H1 (cell line): ENCODE results near the gene GJC3. TPM values are rescaled to one million over a fixed set of nuclear protein-coding genes. Genes with fewer than 3 reads are reported as not detected.

Experiments
- CTCF ChIA-PET: fragments of 300-600 bp; sonication (Branson Sonifier 250); formaldehyde crosslinking; loops from one replicate; lab custom pipeline; 2021; ENCODE audit not compliant: partially characterized antibody; lab: Charles Lee
- POLR2A ChIA-PET: fragments of 300-600 bp; sonication (Branson Sonifier 250); formaldehyde crosslinking; loops from one replicate; lab custom pipeline; 2021; ENCODE audit warnings: inconsistent platforms; ENCODE audit not compliant: partially characterized antibody; lab: Charles Lee
- DNase-seq, 2 experiments: peaks; one replicate each; pipeline versions ENCODE4 v3.0.0 to v3.0.0-alpha.2; 2010 to 2022; ENCODE audit warnings: low spot score in 2 of 2, low read depth in 1 of 2, mixed read lengths in 1 of 2
- FAIRE-seq: peaks from 2 replicates; lab custom pipeline; 2011; peaks lifted over from hg19 to GRCh38; lab: Jason Lieb, UNC
- H2AFZ ChIP-seq: 2 replicates; pipeline ENCODE4 v1.8.1; 2012; ENCODE audit warnings: low read length, inconsistent platforms
- H2AK5ac ChIP-seq: 2 replicates; pipeline ENCODE4 v1.6.1; 2013; ENCODE audit warnings: low read depth, low read length
- H2BK120ac ChIP-seq: replicated peaks from 2 replicates; pipeline ENCODE3; 2013; ENCODE audit warnings: low read depth, low read length, inconsistent platforms
- H2BK12ac ChIP-seq: 2 replicates; pipeline ENCODE4 v1.6.1; 2013; ENCODE audit warnings: low read depth, low read length
- H2BK15ac ChIP-seq: 2 replicates; pipeline ENCODE4 v1.6.1; 2013; ENCODE audit warnings: low read length
- H2BK20ac ChIP-seq: 2 replicates; pipeline ENCODE4 v1.6.1; 2013; ENCODE audit warnings: low read length
- H2BK5ac ChIP-seq: 2 replicates; pipeline ENCODE4 v1.6.1; 2013; ENCODE audit warnings: low read depth, low read length
- H3K14ac ChIP-seq: 2 replicates; pipeline ENCODE4 v1.6.1; 2013; ENCODE audit warnings: inconsistent platforms; ENCODE audit not compliant: insufficient read length
- H3K18ac ChIP-seq: 2 replicates; pipeline ENCODE4 v1.6.1; 2013; ENCODE audit warnings: low read length; ENCODE audit errors: extremely low read depth
- H3K23ac ChIP-seq: 2 replicates; pipeline ENCODE4 v1.6.1; 2013; ENCODE audit warnings: inconsistent platforms; ENCODE audit not compliant: insufficient read length
- H3K23me2 ChIP-seq: 2 replicates; pipeline ENCODE4 v1.6.1; 2013; ENCODE audit warnings: low read depth, low read length
- H3K27ac ChIP-seq: 2 replicates; pipeline ENCODE4 v1.6.1; 2011; ENCODE audit warnings: low read depth, low read length, inconsistent platforms
- H3K27me3 ChIP-seq, 4 experiments: replicated peaks in 1 of 4; 1 replicate in 1 of 4; 2 replicates in 3 of 4; pipeline versions ENCODE4 v1.6.1 to v1.8.1; 2011 to 2013; ENCODE audit warnings: low read length in 3 of 4, mild to moderate bottlenecking in 3 of 4, inconsistent platforms in 2 of 4, mixed read lengths in 2 of 4, moderate library complexity in 1 of 4; ENCODE audit not compliant: control insufficient read depth in 3 of 4, insufficient read depth in 3 of 4; ENCODE audit errors: extremely low read depth in 1 of 4
- H3K36me3 ChIP-seq, 4 experiments: 2 replicates each; pipeline versions ENCODE4 v1.6.1 to v1.8.1; 2011 to 2013; ENCODE audit warnings: mild to moderate bottlenecking in 4 of 4, low read length in 3 of 4, moderate library complexity in 2 of 4, control low read depth in 1 of 4, inconsistent platforms in 1 of 4; ENCODE audit not compliant: insufficient read depth in 4 of 4, control insufficient read depth in 2 of 4
- H3K4ac ChIP-seq: replicated peaks from 2 replicates; pipeline ENCODE3; 2013; ENCODE audit warnings: low read length, low read depth, mixed read lengths, inconsistent platforms; ENCODE audit not compliant: insufficient read length
- H3K4me1 ChIP-seq, 4 experiments: replicated peaks in 1 of 4; 1 replicate in 1 of 4; 2 replicates in 3 of 4; pipeline versions ENCODE4 v1.6.1 to v1.8.1; 2011 to 2013; ENCODE audit warnings: low read length in 3 of 4, inconsistent platforms in 2 of 4, mixed read lengths in 1 of 4; ENCODE audit not compliant: insufficient read depth in 4 of 4, control insufficient read depth in 3 of 4
- H3K4me2 ChIP-seq, 2 experiments: 2 replicates each; pipeline versions ENCODE4 v1.6.1 to v1.8.1; 2011 to 2013; ENCODE audit warnings: low read depth in 2 of 2, low read length in 2 of 2, control low read depth in 1 of 2, inconsistent platforms in 1 of 2, mild to moderate bottlenecking in 1 of 2; ENCODE audit not compliant: insufficient read depth in 1 of 2
- H3K4me3 ChIP-seq, 4 experiments: fragments of 200-600, 300-600 bp in 1 of 4; sonication (generic), shearing (Covaris generic), sonication (Bioruptor Twin) in 1 of 4; 2 replicates each; pipeline versions ENCODE4 v1.5.1 to v1.8.1; 2011 to 2016; ENCODE audit warnings: low read length in 4 of 4, low read depth in 3 of 4, control low read depth in 2 of 4, inconsistent platforms in 2 of 4, mild to moderate bottlenecking in 2 of 4, mixed read lengths in 1 of 4, moderate library complexity in 1 of 4; ENCODE audit not compliant: insufficient read depth in 2 of 4; ENCODE audit errors: extremely low read depth in 1 of 4
- H3K56ac ChIP-seq: replicated peaks from 2 replicates; pipeline ENCODE3; 2013; ENCODE audit warnings: low read depth, mild to moderate bottlenecking, mixed read lengths, low read length, inconsistent platforms; ENCODE audit not compliant: insufficient read length
- H3K79me1 ChIP-seq: 2 replicates; pipeline ENCODE4 v1.6.1; 2013; ENCODE audit warnings: low read depth, low read length, control low read depth
- H3K79me2 ChIP-seq, 2 experiments: 2 replicates each; pipeline versions ENCODE4 v1.6.1 to v1.8.1; 2012 to 2013; ENCODE audit warnings: low read length in 2 of 2, mild to moderate bottlenecking in 2 of 2, inconsistent platforms in 1 of 2; ENCODE audit not compliant: insufficient read depth in 2 of 2, control insufficient read depth in 1 of 2
- H3K9ac ChIP-seq, 4 experiments: replicated peaks in 1 of 4; 1 replicate in 1 of 4; 2 replicates in 3 of 4; pipeline versions ENCODE4 v1.6.1 to v1.8.1; 2011 to 2013; ENCODE audit warnings: low read depth in 3 of 4, low read length in 3 of 4, control low read depth in 2 of 4, mild to moderate bottlenecking in 2 of 4, moderate library complexity in 2 of 4, inconsistent platforms in 1 of 4; ENCODE audit errors: extremely low read depth in 1 of 4
- H3K9me3 ChIP-seq, 2 experiments: 2 replicates each; pipeline versions ENCODE4 v1.6.1 to v1.8.1; 2012 to 2013; ENCODE audit warnings: mild to moderate bottlenecking in 2 of 2, moderate library complexity in 2 of 2, control low read depth in 1 of 2, inconsistent platforms in 1 of 2, low read depth in 1 of 2, low read length in 1 of 2, mixed read lengths in 1 of 2; ENCODE audit not compliant: insufficient read depth in 2 of 2
- H4K20me1 ChIP-seq, 2 experiments: replicated peaks in 1 of 2; 2 replicates each; pipeline versions ENCODE3 to v1.8.1; 2011 to 2013; ENCODE audit warnings: inconsistent platforms in 2 of 2, low read length in 2 of 2, mild to moderate bottlenecking in 1 of 2; ENCODE audit not compliant: insufficient read depth in 2 of 2, control insufficient read depth in 1 of 2
- H4K5ac ChIP-seq: 2 replicates; pipeline ENCODE4 v1.6.1; 2013; ENCODE audit warnings: low read length, low read depth, mixed read lengths, inconsistent platforms; ENCODE audit not compliant: insufficient read length
- H4K8ac ChIP-seq: 2 replicates; pipeline ENCODE4 v1.8.0; 2013; ENCODE audit warnings: mild to moderate bottlenecking, moderate library complexity, low read length, inconsistent platforms; ENCODE audit not compliant: insufficient read depth; ENCODE audit errors: extremely low read depth
- H4K91ac ChIP-seq: replicated peaks from 2 replicates; pipeline ENCODE3; 2013; ENCODE audit warnings: low read length, mixed read lengths, inconsistent platforms; ENCODE audit not compliant: insufficient read length
- EZH2 ChIP-seq: fragments of 200-600 bp; sonication (generic); IDR thresholded peaks from 2 replicates; pipeline ENCODE4 v1.7.1; 2012; ENCODE audit warnings: low read depth, mild to moderate bottlenecking, moderate library complexity, low read length, inconsistent platforms; ENCODE audit not compliant: severe bottlenecking
- FOSL1 ChIP-seq: IDR thresholded peaks from 2 replicates; pipeline ENCODE4 v1.6.1; 2011; ENCODE audit warnings: mild to moderate bottlenecking, low read depth, low read length, moderate library complexity; ENCODE audit not compliant: insufficient read depth
- GABPA ChIP-seq: IDR thresholded peaks from 2 replicates; pipeline ENCODE4 v1.6.1; 2011; ENCODE audit warnings: mild to moderate bottlenecking, low read length, moderate library complexity, borderline replicate concordance; ENCODE audit not compliant: insufficient read depth
- PHF8 ChIP-seq: fragments of 200-600 bp; sonication (generic); conservative IDR thresholded peaks from 2 replicates; pipeline ENCODE4 v1.7.1; 2012; ENCODE audit warnings: low read depth, mild to moderate bottlenecking, inconsistent platforms, low read length, moderate library complexity
- RFX5 ChIP-seq: IDR thresholded peaks from 2 replicates; pipeline ENCODE4 v1.6.1; 2011; ENCODE audit warnings: low read depth, low read length, improper control_type of control experiment, borderline replicate concordance
- SAP30 ChIP-seq: fragments of 300-600 bp; sonication (generic); IDR thresholded peaks from 2 replicates; pipeline ENCODE4 v1.7.1; 2012; ENCODE audit warnings: low read length, moderate library complexity, mild to moderate bottlenecking, inconsistent platforms; ENCODE audit not compliant: insufficient read depth, insufficient replicate concordance
- SP2 ChIP-seq: IDR thresholded peaks from 2 replicates; pipeline ENCODE4 v1.6.1; 2012; ENCODE audit warnings: mild to moderate bottlenecking, low read length, inconsistent platforms
- SUZ12 ChIP-seq: fragments of 200-600 bp; sonication (generic); IDR thresholded peaks from 2 replicates; pipeline ENCODE4 v1.6.1; 2012; ENCODE audit warnings: mild to moderate bottlenecking, inconsistent platforms, low read length, moderate library complexity, mixed read lengths
- YY1 ChIP-seq: IDR thresholded peaks from 2 replicates; pipeline ENCODE4 v1.6.1; 2011; ENCODE audit warnings: low read depth, mild to moderate bottlenecking, low read length
- WGBS, 2 experiments: shearing (Covaris generic) in 1 of 2; methylation state at CpG; one replicate each; pipeline versions ENCODE4 v1.1.6 to v1.1.7; 2013 to 2015; ENCODE audit warnings: low lambda C conversion rate in 2 of 2, mixed read lengths in 2 of 2, inconsistent platforms in 1 of 2, low coverage in 1 of 2, missing lambda C conversion rate in 1 of 2; ENCODE audit not compliant: insufficient replicate concordance in 2 of 2, insufficient coverage in 1 of 2, insufficient read length in 1 of 2; ENCODE audit errors: extremely low coverage in 1 of 2, missing lambda C conversion rate in 1 of 2; 5-methylcytosine and 5-hydroxymethylcytosine counted together
- polyA plus RNA-seq, 7 experiments: library from polyadenylated mRNA; depleted of rRNA in 3 of 7; stranded (reverse) in 5 of 7; unstranded in 2 of 7; fragments of >200 nt in 5 of 7; fragments of 200-250 nt in 2 of 7; gene quantifications; 1 replicate in 5 of 7; 2 replicates in 1 of 7; 4 replicates in 1 of 7; pipeline versions ENCODE4 v1.2.1 to v1.2.3, GENCODE V29; 2011 to 2013; ENCODE audit warnings: missing spikeins in 2 of 7, mixed read lengths in 2 of 7
- total RNA-seq: library from RNA; stranded (reverse); fragmentation: NEBNext Ultra II Directional; extraction: Animal tissue kit (Norgen Biotek cat#: 25700); gene quantifications from 2 replicates; pipeline ENCODE4 v1.2.1, GENCODE V29; 2021
- TF ChIP-seq, protein P1 (sequence below): IDR thresholded peaks from 2 replicates; pipeline ENCODE4 v1.6.1; 2011; ENCODE audit warnings: low read depth, mild to moderate bottlenecking, low read length; ENCODE audit not compliant: insufficient read depth

GJC3 gene
- total and polyA plus RNA-seq, 2 of the 8 experiments (the other 6 are each of a cell fraction or from before 2014, with no cell fraction given), result 2.7 to 3.0 TPM

DNA sequence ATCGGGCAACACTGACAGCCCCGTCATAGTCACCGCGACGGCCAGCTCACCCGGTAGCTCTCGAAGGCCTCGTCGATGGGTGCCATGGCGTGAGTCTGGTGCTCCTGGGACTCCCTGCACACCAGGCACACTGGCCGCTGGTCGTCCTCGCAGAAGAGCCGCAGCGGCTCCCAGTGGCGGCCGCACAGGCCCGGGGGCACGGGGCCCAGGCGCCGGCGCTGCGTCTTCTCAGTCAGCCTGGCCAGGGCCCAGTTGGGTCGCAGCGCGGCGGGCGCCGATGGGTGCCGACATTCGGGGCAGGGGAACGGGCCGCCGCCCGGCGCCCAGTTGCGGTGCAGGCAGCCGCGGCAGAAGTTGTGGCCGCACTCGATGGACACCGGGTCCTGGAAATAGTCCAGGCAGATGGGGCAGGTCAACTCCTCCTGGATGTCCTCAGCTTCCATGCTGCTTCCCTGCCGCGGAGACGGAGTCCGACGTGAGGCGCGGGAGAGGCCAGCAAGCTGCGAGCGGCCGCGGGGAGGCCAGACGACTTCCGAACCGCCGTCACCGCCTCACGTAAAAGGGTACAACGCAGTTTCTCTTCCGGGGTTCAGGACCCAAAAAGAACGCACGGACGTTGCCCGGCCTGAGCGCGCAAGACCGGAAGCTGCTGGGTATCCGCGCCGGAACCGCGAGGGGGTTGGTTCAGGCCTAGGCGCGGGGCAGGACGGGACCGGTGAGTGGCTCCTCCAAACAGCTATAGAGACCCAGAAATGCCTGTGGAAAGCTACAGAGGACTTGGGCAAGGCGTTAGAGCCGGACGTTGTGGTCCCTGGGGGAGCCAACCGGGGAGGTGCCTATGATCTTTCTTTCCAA lies 10.2 kb downstream of the GJC3 start, which contains the start of gene TRIM4:
Gene TRIM4 (minus strand): TSS at position 572 of the 855 bp plus-strand sequence. CDS start 129 bp downstream, at position 443.
- Histone ChIP-seq H3K56ac (no peak within 1 kb of the TSS), H4K8ac (peak within 1 kb of the TSS; percentile 89), H3K79me2 (no peaks in the 10 kb centered on the region), H2AFZ (no peak within 1 kb of the TSS), H4K5ac (no peak within 1 kb of the TSS), H4K20me1 (no peaks in the 10 kb centered on the region), H4K91ac (no peak within 1 kb of the TSS), H2BK20ac (no peak within 1 kb of the TSS), H2BK15ac (no peak within 1 kb of the TSS), H3K9me3 (peaks cover 7 to 24% of the 10 kb centered on the region in 2 experiments; a peak in 2 of 4 replicates), H3K23ac (no peak within 1 kb of the TSS), H3K79me1 (no peaks in the 10 kb centered on the region; the same call in none of the 2 replicates), H3K4me1 (no peaks in the 10 kb centered on the region), H3K4me3 (peak within 1 kb of the TSS in 1 of 4 experiments; percentile 26; a peak in 2 of 8 replicates), H3K23me2 (no peaks in the 10 kb centered on the region; the same call in 1 of the 2 replicates), H2BK5ac (no peak within 1 kb of the TSS), H3K27me3 (no peaks in the 10 kb centered on the region), H3K27ac (no peak within 1 kb of the TSS), H2BK120ac (no peak within 1 kb of the TSS), H3K18ac (no peak within 1 kb of the TSS), H2AK5ac (no peak within 1 kb of the TSS), H3K4me2 (peak within 1 kb of the TSS in 1 of 2 experiments; percentile 5; a peak in 1 of 4 replicates), H3K4ac (no peak within 1 kb of the TSS), H3K14ac (no peak within 1 kb of the TSS), H3K9ac (no peak within 1 kb of the TSS), H3K36me3 (peaks cover 0 to 2% (median 0%) of the 10 kb centered on the region in 4 experiments; a peak in 1 of 8 replicates), H2BK12ac (no peak within 1 kb of the TSS)
- FAIRE-seq (no peak), DNase-seq (peak in 1 of 2 experiments; percentile 68)
- CTCF ChIA-PET, result interaction anchor here (0.7 to 11.2 kb wide), 7 partner anchors 10 to 394 kb away, joined by 3 to 241 read pairs (median 4); no protein-coding TSS in a partner anchor
- POLR2A ChIA-PET, result interaction anchor here (1.0 to 4.3 kb wide), 4 partner anchors 25 to 148 kb away, joined by 4 to 28 read pairs (median 5); partner anchors contain the start of gene ZKSCAN1
- WGBS, 2 experiments, result 96% methylated on average over 81 of the region's 81 CpGs; no CpG with 5 or more reads in 1 of the 2 experiments
- TF ChIP-seq, protein P1, sequence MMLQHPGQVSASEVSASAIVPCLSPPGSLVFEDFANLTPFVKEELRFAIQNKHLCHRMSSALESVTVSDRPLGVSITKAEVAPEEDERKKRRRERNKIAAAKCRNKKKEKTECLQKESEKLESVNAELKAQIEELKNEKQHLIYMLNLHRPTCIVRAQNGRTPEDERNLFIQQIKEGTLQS, result no peak
- TF ChIP-seq GABPA (no peak), SAP30 (no peak), YY1 (no peak), SP2 (no peak), PHF8 (no peak), SUZ12 (no peak), RFX5 (no peak), FOSL1 (no peak), EZH2 (no peak)
